Erythroblast (primary cell): Measurements from ENCODE around the gene AAGAB.

Experiments used
- DNase-seq, 2 experiments: peaks; one replicate each; lab custom pipeline; 2025; lab: John Stamatoyannopoulos, UW
- GATA1 ChIP-seq: IDR thresholded peaks from 2 replicates; pipeline ENCODE4 v1.6.1; 2011; ENCODE audit warnings: low read depth, mild to moderate bottlenecking, control low read depth, low read length, moderate library complexity
- POLR2A ChIP-seq: IDR thresholded peaks from 2 replicates; pipeline ENCODE4 v1.6.1; 2011; ENCODE audit warnings: mild to moderate bottlenecking, low read length

Gene AAGAB

GRCh38 chr15:67207555-67208207 is 46.8 kb downstream of the AAGAB start:
- no peak for TF ChIP-seq GATA1
- no peak for TF ChIP-seq POLR2A

GRCh38 chr15:67202991-67203390 is 51.5 kb downstream of the AAGAB start:
- DNase-seq: no peak
- TF ChIP-seq POLR2A: no peak
- TF ChIP-seq GATA1: no peak

More at GRCh38 chr15:67207555-67208207, 46.8 kb downstream of the AAGAB start:
- no peak for DNase-seq

DNA sequence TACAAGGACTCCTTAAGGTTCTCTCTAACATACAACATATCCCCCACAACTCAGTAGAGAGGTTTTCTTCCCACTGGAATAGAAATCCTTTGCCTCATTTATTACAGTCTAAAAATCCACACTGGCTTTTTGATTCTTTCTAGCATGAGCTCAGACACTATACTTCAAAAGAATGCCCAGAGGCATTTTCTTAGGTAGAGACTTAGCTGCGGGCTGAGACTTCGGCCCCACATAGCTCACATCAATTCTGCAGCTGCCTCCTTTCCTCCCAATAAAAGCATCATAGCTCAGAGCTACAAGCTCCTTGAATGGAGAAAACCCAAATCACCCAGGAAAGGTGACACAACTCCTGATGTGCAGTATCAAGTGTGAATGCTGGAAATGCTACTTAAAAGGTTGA is 52.4 kb downstream of the AAGAB start:
- DNase-seq: no peak
- no peak for TF ChIP-seq GATA1

DNA sequence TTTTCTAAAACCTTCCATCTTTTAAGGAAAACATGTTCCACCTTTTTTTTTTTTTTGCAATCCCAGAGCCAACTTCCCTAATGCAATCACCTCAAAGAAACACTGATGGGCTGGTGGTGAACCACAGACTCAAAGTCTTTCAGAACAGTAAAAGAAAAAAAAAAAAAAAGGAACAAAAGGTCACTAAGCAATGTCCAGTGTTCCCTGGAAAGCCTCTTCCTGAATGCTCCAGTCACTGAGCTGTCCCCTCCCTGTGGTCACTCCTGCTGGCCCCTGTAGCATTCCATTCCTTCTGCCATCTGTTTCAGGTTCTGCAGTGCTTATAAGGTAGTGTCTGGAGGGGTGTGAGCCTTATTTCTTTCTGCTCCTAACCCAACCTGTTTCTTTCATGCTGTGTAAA is 53.3 kb downstream of the AAGAB start:
- TF ChIP-seq GATA1 (no peak), POLR2A (no peak)
- no peak for DNase-seq

GRCh38 chr15:67199881-67200763 is 54.3 kb downstream of the AAGAB start:
- no peak for DNase-seq
- TF ChIP-seq GATA1 (no peak), POLR2A (no peak)

- DNase-seq: no peak
- TF ChIP-seq GATA1 (no peak), POLR2A (no peak)
Observed at GRCh38 chr15:67199391-67199790, 55.1 kb downstream of the AAGAB start.

- TF ChIP-seq GATA1 (no peak), POLR2A (no peak)
- DNase-seq: no peak
Observed at GRCh38 chr15:67198157-67198754, 56.2 kb downstream of the AAGAB start.

GRCh38 chr15:67197364-67197695 is 57.1 kb downstream of the AAGAB start:
- DNase-seq: no peak
- TF ChIP-seq GATA1: no peak
- no peak for TF ChIP-seq POLR2A

- DNase-seq: no peak
- TF ChIP-seq POLR2A (no peak), GATA1 (no peak)
Observed at GRCh38 chr15:67196672-67197363, 57.6 kb downstream of the AAGAB start.

DNA sequence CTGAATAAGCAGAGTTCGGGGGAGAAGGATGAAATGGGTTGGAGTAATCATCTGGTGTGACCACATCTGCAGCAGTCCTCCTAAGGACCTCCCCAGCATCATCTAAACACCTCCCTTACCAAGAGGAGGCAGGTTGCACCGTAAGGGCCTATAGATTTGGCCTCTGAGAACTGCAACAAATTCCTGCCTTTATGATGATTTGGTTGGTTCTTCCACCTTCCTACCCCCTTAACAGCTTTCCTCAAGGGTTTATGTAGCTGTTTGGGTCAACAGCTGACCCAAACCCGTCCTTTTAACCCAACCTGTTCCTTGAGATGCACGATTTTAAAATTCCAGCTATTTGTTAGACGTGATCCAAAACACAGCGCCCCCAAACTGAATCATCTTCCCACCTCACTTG is 58.2 kb downstream of the AAGAB start:
- TF ChIP-seq POLR2A: no peak
- TF ChIP-seq GATA1: no peak
- no peak for DNase-seq

GRCh38 chr15:67195305-67195704 is 59.2 kb downstream of the AAGAB start:
- TF ChIP-seq POLR2A: no peak
- TF ChIP-seq GATA1: no peak
- no peak for DNase-seq

- no peak for DNase-seq
- TF ChIP-seq POLR2A (no peak), GATA1 (no peak)
Observed at GRCh38 chr15:67194171-67195114, 60.0 kb downstream of the AAGAB start.

- no peak for TF ChIP-seq GATA1
- no peak for TF ChIP-seq POLR2A
- no peak for DNase-seq
Observed at GRCh38 chr15:67193223-67193990, 61.1 kb downstream of the AAGAB start.
